Skeletal muscle satellite cell (primary cell): Measurements from ENCODE around the gene PPP1CC.
"Not testable (repeated sequence)": the region's sequence is repeated elsewhere in the genome, so short reads cannot be mapped to it uniquely, and the experiment has no call there.

Source experiments
- H3K27me3 ChIP-seq: 2 replicates; pipeline ENCODE4 v1.7.0; 2013; ENCODE audit warnings: low read length; ENCODE audit not compliant: control insufficient read depth, insufficient read depth
- H3K36me3 ChIP-seq: 2 replicates; pipeline ENCODE4 v1.7.0; 2013; ENCODE audit warnings: mild to moderate bottlenecking, control low read depth, low read length; ENCODE audit not compliant: insufficient read depth
- H3K4me1 ChIP-seq: 2 replicates; pipeline ENCODE4 v1.7.0; 2013; ENCODE audit warnings: low read length; ENCODE audit not compliant: control insufficient read depth, insufficient read depth
- H3K4me2 ChIP-seq: 2 replicates; pipeline ENCODE4 v1.7.0; 2013; ENCODE audit warnings: mild to moderate bottlenecking, low read length
- H3K4me3 ChIP-seq: 2 replicates; pipeline ENCODE4 v1.7.0; 2013; ENCODE audit warnings: low read length
- H3K9ac ChIP-seq: 2 replicates; pipeline ENCODE4 v1.7.0; 2013; ENCODE audit warnings: mild to moderate bottlenecking, low read depth, low read length, moderate library complexity
- H3K9me3 ChIP-seq: replicated peaks from 2 replicates; pipeline ENCODE4 v1.7.0; 2013; ENCODE audit warnings: mild to moderate bottlenecking, control low read depth, low read length

PPP1CC gene

GRCh38 chr12:110774824-110775223 is 32.1 kb upstream of the PPP1CC start:
- Histone ChIP-seq H3K4me1 (no peaks in the 10 kb centered on the region), H3K9ac (no peak overlapping the region), H3K4me3 (no peak overlapping the region), H3K36me3 (no peaks in the 10 kb centered on the region), H3K4me2 (no peak overlapping the region), H3K9me3 (no peaks in the 10 kb centered on the region), H3K27me3 (peaks cover 3% of the 10 kb centered on the region)

- no peak overlapping the region for H3K9ac ChIP-seq
- no peak overlapping the region for H3K4me3 ChIP-seq
- no peaks in the 10 kb centered on the region for H3K36me3 ChIP-seq
- no peaks in the 10 kb centered on the region for H3K27me3 ChIP-seq
- no peak overlapping the region for H3K4me2 ChIP-seq
- H3K4me1 ChIP-seq: no peaks in the 10 kb centered on the region
- no peaks in the 10 kb centered on the region for H3K9me3 ChIP-seq
These were observed 26.3 kb upstream of the PPP1CC start for GRCh38 chr12:110768960-110769359.

- H3K4me1 ChIP-seq: no peaks in the 10 kb centered on the region
- no peaks in the 10 kb centered on the region for H3K27me3 ChIP-seq
These were observed 25.2 kb upstream of the PPP1CC start for GRCh38 chr12:110767863-110768262.

GRCh38 chr12:110766311-110767154 is 23.8 kb upstream of the PPP1CC start:
- H3K36me3 ChIP-seq: no peaks in the 10 kb centered on the region
- no peaks in the 10 kb centered on the region for H3K4me1 ChIP-seq
- no peaks in the 10 kb centered on the region for H3K9me3 ChIP-seq
- no peaks in the 10 kb centered on the region for H3K27me3 ChIP-seq
- no peak overlapping the region for H3K4me3 ChIP-seq
- H3K4me2 ChIP-seq: no peak overlapping the region
- H3K9ac ChIP-seq: no peak overlapping the region

More at GRCh38 chr12:110767863-110768262, 25.2 kb upstream of the PPP1CC start:
- no peaks in the 10 kb centered on the region for H3K9me3 ChIP-seq
- H3K9ac ChIP-seq: no peak overlapping the region
- no peaks in the 10 kb centered on the region for H3K36me3 ChIP-seq
- no peak overlapping the region for H3K4me2 ChIP-seq
- H3K4me3 ChIP-seq: no peak overlapping the region

GRCh38 chr12:110765572-110765971 is 22.9 kb upstream of the PPP1CC start:
- H3K36me3 ChIP-seq, H3K9me3 ChIP-seq, H3K4me3 ChIP-seq, H3K9ac ChIP-seq, H3K4me2 ChIP-seq, H3K27me3 ChIP-seq, H3K4me1 ChIP-seq: not testable (repeated sequence)

- Histone ChIP-seq H3K4me2 (no peak overlapping the region), H3K9ac (no peak overlapping the region), H3K36me3 (no peaks in the 10 kb centered on the region), H3K9me3 (no peaks in the 10 kb centered on the region), H3K4me1 (no peaks in the 10 kb centered on the region), H3K27me3 (no peaks in the 10 kb centered on the region), H3K4me3 (no peak overlapping the region)
These were observed 22.4 kb upstream of the PPP1CC start for GRCh38 chr12:110765111-110765510.

- H3K36me3 ChIP-seq: no peaks in the 10 kb centered on the region
- H3K9ac ChIP-seq: no peak overlapping the region
- H3K27me3 ChIP-seq: no peaks in the 10 kb centered on the region
- no peak overlapping the region for H3K4me2 ChIP-seq
- no peaks in the 10 kb centered on the region for H3K4me1 ChIP-seq
- H3K9me3 ChIP-seq: no peaks in the 10 kb centered on the region
- H3K4me3 ChIP-seq: no peak overlapping the region
These were observed 20.9 kb upstream of the PPP1CC start for GRCh38 chr12:110763583-110763982.

GRCh38 chr12:110762891-110763290 is 20.2 kb upstream of the PPP1CC start:
- Histone ChIP-seq H3K4me1 (no peaks in the 10 kb centered on the region), H3K4me3 (no peak overlapping the region), H3K4me2 (no peak overlapping the region), H3K9ac (no peak overlapping the region), H3K27me3 (no peaks in the 10 kb centered on the region), H3K36me3 (no peaks in the 10 kb centered on the region), H3K9me3 (no peaks in the 10 kb centered on the region)

- no peak overlapping the region for H3K9ac ChIP-seq
- no peak overlapping the region for H3K4me3 ChIP-seq
- H3K4me2 ChIP-seq: no peak overlapping the region
- peaks cover 5% of the 10 kb centered on the region for H3K27me3 ChIP-seq
- no peaks in the 10 kb centered on the region for H3K9me3 ChIP-seq
- no peaks in the 10 kb centered on the region for H3K36me3 ChIP-seq
- H3K4me1 ChIP-seq: no peaks in the 10 kb centered on the region
These were observed 17.5 kb upstream of the PPP1CC start for GRCh38 chr12:110760204-110760609.

- Histone ChIP-seq H3K9me3 (no peaks in the 10 kb centered on the region), H3K4me2 (no peak overlapping the region), H3K36me3 (no peaks in the 10 kb centered on the region), H3K27me3 (peaks cover 6% of the 10 kb centered on the region), H3K9ac (no peak overlapping the region), H3K4me3 (no peak overlapping the region), H3K4me1 (no peaks in the 10 kb centered on the region)
These were observed 16.2 kb upstream of the PPP1CC start for GRCh38 chr12:110758922-110759321.

- Histone ChIP-seq H3K9ac (no peak overlapping the region), H3K27me3 (peaks cover 6% of the 10 kb centered on the region), H3K4me1 (no peaks in the 10 kb centered on the region), H3K4me3 (no peak overlapping the region), H3K36me3 (no peaks in the 10 kb centered on the region), H3K9me3 (no peaks in the 10 kb centered on the region), H3K4me2 (no peak overlapping the region)
These were observed 13.9 kb upstream of the PPP1CC start for GRCh38 chr12:110756611-110757010.
